Glomerular endothelial cell (primary cell): Measurements from ENCODE around the gene CDC45. TPM values are rescaled to one million over a fixed set of nuclear protein-coding genes. Genes with fewer than 3 reads are reported as not detected.
"Not testable (repeated sequence)": the region's sequence is repeated elsewhere in the genome, so short reads cannot be mapped to it uniquely, and the experiment has no call there.

Experiments
- DNase-seq: peaks from one replicate; pipeline ENCODE4 v3.0.0-alpha.2; 2011; ENCODE audit warnings: low read depth, low spot score; ENCODE audit errors: extremely low read depth
- total RNA-seq: library from RNA; depleted of rRNA; stranded (reverse); fragments of >200 nt; gene quantifications from 2 replicates; pipeline ENCODE4 v1.2.3, GENCODE V29; 2015

CDC45 gene
- total RNA-seq, result 5.4 and 11.5 TPM in 2 replicates

DNA sequence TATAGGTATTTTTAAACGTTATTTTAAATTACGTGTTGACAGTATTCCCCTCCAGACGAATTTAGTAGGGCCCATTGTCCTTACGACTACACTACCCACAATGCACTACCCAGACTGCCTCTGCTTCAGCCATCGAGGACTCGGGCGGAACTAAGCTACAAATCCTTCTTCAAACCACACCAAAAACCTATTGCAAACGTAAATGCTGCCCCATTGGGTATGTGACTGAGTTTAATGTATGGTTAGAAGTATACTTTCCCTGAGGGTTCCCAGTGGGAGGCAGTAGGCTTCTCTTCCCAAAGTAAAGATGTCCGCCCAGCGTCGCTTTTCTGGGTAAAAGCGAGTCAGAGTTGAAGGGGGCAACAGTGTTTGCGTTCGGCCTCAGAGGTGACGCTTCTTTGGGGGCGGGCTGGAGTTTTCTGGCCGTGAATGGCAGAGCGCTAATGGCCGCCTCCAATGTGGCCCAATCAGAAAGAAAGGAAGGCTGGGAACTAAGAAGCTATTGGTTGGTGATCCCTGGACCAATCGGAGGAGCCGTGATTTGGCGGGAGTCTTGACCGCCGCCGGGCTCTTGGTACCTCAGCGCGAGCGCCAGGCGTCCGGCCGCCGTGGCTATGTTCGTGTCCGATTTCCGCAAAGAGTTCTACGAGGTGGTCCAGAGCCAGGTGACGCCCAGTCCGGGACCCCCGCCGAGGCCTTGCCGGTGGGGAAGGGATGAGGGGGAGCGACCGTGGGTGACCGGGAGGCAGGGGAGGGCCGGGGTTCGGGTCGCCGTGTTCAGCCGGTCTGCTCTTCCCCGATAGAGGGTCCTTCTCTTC lies at the start of gene CDC45:
Gene CDC45, plus strand, starts transcription at position 566 of the 818 bp plus-strand sequence. Its CDS starts 49 bp downstream, at position 615.
- DNase-seq, result peak; percentile 90

- no peak for DNase-seq
These were observed 49.5 kb upstream of the CDC45 start for GRCh38 chr22:19429950-19430889.

DNA sequence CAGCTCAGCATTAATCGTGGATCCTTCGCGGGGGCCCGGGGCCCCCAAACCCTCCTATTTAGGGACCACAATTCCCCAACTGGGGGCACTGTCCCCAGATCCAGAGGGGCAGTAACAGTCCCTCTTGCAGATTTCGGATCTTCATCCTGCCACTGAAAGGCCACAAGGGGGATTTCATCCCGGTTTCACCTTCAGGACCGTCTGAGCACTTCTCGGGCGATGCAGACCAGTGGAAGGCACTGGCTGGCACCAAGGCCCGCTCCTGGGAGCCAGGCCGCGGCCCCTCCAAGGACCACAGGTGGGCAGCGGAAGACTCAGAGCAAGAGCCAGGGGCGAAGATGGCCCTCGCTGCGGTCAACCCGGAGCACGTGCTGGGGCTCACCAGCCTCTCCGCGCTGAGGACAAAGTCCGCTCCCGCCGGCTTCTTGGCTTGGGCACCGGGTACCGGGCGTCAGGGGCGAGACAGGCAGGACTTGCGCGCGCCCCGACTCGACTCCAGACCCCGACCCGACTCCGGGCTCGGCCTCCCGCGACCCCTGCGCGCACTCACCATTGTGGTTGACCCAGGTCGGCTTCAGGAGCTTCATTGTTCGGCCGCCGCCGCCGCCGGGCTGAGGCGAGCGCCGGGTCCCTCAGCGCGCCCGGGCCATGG lies 48.7 kb upstream of the CDC45 start:
- no peak for DNase-seq

DNA sequence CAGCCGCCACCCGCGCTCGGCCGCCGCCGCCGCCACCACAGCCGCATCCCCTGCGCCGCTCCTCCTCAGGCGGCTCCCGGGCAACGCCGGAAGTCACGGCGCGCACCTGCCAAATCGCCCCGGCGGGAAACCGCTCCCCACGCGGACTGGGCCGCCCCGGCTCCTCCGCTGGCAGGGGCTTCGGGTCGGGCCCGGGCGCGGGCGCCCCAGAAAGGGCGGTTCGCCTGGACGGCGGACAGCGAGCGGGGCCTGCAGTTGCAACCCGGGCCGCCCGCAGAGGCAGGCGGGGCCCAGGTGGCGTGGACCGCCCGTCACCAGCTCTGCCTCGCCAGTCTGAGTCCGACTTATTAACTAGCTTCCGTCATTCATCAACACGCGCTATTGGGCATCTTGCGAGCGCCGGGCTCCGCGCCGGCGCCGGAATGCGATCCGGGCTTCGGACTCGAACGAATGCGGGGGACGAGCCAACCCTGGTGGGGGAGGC lies 48.0 kb upstream of the CDC45 start, which contains the start of gene HIRA:
Gene HIRA, minus strand, starts transcription at position 85 of the 484 bp plus-strand sequence. CDS start 257 bp downstream, outside the sequence.
- no peak for DNase-seq

GRCh38 chr22:19432133-19432851 lies 47.4 kb upstream of the CDC45 start, which contains the start of gene MRPL40:
TSS of gene MRPL40 (plus strand) at chr22:19432545. CDS start at chr22:19432555, 10 bp downstream.
- DNase-seq, result no peak

GRCh38 chr22:19434401-19434800 lies 45.3 kb upstream of the CDC45 start:
- DNase-seq, result no peak

DNA sequence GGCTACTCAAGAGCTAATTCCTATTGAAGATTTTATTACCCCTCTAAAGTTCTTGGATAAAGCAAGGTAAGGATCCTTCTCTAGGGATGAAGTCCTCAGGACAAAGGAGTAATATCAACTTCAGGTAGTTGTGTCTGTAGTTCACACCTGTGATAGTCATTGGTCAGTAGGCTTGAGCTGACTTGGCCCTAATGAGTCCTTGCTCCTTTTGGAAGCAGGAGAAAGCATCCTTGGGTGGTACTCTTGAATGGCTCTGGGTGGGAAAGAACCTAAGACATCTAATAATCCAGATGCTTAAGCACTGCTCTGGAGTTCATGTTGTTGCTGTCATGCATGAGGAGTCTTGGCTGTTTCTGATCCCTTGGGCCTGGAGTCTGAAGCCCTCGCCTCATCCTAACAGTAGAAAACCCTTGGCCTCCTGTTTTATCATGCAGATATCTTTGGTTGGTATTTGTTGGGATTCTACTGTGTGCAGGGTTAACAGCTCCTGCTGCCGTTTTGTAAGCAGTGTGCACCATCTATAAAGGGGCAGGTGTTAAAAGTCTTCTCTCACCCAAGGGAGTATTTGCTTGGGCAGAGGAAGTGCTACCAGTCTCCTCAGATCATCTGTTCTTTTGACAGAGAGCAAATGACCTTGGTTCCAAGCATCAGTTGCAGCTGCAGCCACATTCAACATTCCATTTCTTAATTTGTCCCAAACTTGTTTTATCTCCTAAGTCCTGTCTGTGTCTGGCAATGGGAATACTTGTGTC lies 44.7 kb upstream of the CDC45 start:
- no peak for DNase-seq

GRCh38 chr22:19436444-19437161 lies 43.1 kb upstream of the CDC45 start:
- not testable (repeated sequence) for DNase-seq

DNA sequence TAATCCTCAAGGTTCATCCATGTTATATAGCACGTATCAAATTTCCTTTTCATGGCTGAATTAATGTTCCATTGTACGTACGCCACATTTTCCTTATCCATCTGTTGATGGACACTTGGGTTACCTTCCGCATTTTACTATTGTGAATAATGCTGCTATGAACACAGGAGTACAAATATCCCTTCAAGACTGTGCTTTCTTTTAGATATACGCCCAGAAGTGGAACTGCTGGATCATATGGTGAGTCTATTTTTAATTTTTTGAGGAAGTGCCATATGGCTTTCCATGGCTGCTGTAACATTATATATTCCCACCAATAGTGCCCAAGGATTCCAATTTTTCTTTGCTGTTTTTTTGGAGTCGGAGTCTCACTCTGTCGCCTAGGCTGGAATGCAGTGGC lies 41.4 kb upstream of the CDC45 start:
- DNase-seq, result no peak

GRCh38 chr22:19440411-19441195 lies 39.1 kb upstream of the CDC45 start:
- no peak for DNase-seq

- no peak for DNase-seq
These were observed 37.6 kb upstream of the CDC45 start for GRCh38 chr22:19442166-19442565.

GRCh38 chr22:19443544-19444211 lies 36.0 kb upstream of the CDC45 start:
- no peak for DNase-seq

DNA sequence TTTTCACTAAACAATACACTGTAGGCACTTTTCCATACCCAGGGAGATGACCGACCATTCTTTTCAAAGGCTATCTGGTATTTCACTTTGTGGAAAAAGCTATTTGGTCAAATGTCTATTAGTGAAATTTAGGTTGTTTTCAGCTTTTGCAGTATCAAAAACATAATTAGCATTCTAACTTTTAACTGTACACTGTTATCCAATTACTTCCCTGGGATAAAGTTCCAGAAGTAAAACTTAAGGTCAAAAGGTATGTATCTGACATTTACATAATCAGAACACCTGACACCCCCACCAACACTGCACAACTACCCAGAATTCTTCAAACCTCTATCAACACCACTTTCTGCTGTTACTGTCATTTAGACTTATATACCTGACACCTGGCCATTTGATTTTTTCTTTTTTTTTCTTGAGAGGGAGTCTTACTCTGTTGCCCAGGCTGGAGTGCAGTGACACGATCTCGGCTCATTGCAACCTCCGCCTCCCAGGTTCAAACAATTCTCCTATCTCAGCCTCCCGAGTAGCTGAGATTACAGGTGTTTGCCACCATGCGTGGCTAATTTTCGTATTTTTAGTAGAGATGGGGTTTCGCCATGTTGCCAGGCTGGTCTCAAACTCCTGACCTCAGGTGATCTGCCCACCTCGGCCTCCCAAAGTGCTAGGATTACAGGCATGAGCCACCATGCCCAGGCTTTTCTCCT lies 34.3 kb upstream of the CDC45 start:
- DNase-seq, result not testable (repeated sequence)

GRCh38 chr22:19446603-19447329 lies 33.0 kb upstream of the CDC45 start:
- DNase-seq, result no peak

DNA sequence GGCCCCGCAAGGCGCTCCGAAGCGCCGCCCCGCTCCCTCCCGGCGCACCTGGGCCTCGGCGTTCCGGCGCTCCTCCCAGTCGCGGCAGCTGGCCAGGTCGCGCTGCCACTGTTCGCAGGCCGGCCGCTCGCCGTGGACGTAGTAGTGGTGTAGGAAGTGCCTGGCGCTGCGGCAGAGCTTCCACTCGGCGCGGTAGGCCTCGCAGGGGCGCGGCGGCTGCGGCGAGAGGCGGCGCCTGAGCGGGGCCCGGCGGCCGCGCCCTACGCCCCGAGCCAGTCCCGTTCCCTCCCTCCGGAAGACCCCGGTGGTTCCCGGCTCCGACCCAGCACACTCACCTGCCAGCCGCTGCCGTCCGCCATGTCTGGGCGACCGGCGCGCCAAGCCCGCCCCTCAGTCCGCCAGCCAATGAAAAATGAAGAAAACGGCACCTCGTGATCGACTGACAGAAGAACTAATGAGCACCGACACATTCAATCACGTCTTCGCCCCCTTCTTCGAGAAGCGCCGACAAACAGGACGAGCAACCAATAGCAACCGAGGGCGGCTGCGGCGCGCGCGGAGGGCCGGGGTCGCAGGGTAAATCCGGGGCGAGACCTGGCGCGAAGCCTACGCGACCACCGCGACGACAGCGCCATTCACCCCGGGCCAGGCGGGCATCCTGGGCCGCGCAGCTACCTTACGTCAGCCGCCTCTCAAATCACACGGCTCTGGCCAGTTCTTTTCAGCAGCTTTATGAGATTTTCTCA lies 32.2 kb upstream of the CDC45 start, which contains the start of gene C22orf39:
Gene C22orf39, minus strand, starts transcription at position 382 of the 746 bp plus-strand sequence. Its CDS starts 23 bp downstream, at position 359.
- peak; percentile 54 for DNase-seq
